Ishikawa (cell line): ENCODE measurements around the gene ASTN2.

Experiments used
- CREB1 ChIP-seq: IDR thresholded peaks from 2 replicates; pipeline ENCODE4 v1.6.1; 2012; ENCODE audit warnings: low read depth
- EP300 ChIP-seq: IDR thresholded peaks from 2 replicates; pipeline ENCODE4 v1.6.1; 2012; ENCODE audit warnings: borderline replicate concordance
- NFIC ChIP-seq: IDR thresholded peaks from 2 replicates; pipeline ENCODE4 v1.6.1; 2012
- RAD21 ChIP-seq: IDR thresholded peaks from 2 replicates; pipeline ENCODE4 v1.6.1; 2012; ENCODE audit warnings: low read depth
- TAF1 ChIP-seq: IDR thresholded peaks from 2 replicates; pipeline ENCODE4 v1.6.1; 2012; ENCODE audit warnings: low read depth, mild to moderate bottlenecking
- TCF12 ChIP-seq: IDR thresholded peaks from 2 replicates; pipeline ENCODE4 v1.6.1; 2012; ENCODE audit warnings: low read depth
- YY1 ChIP-seq: IDR thresholded peaks from 2 replicates; pipeline ENCODE4 v1.6.1; 2012; ENCODE audit warnings: low read depth
- ZBTB7A ChIP-seq: IDR thresholded peaks from 2 replicates; pipeline ENCODE4 v1.6.1; 2012; ENCODE audit warnings: low read depth
- TF ChIP-seq, protein P1 (sequence below): IDR thresholded peaks from 2 replicates; pipeline ENCODE4 v1.6.1; 2012

DNA sequence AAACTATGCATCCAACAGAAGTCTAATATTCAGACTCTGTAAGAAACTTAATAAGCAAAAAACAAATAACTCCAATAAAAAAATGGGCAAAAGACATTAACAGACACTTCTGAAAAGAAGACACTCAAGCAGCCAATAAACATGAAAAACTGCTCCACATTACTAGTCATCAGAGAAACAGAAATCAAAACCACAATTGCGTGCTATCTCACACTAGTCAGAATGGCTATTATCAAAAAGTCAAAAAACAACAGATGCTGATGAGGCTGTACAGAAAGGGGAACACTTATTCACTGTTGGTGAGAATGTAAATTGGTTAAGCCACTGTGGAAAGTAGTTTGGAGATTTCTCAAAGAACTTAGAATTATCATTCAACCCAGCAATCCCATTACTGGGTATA is 829.0 kb downstream of the ASTN2 start:
- no peak for TF ChIP-seq TAF1
- no peak for TF ChIP-seq YY1
- no peak for TF ChIP-seq RAD21
- TF ChIP-seq NFIC, result no peak
- TF ChIP-seq ZBTB7A, result no peak
- no peak for TF ChIP-seq EP300
- no peak for TF ChIP-seq TCF12
- TF ChIP-seq, protein P1, sequence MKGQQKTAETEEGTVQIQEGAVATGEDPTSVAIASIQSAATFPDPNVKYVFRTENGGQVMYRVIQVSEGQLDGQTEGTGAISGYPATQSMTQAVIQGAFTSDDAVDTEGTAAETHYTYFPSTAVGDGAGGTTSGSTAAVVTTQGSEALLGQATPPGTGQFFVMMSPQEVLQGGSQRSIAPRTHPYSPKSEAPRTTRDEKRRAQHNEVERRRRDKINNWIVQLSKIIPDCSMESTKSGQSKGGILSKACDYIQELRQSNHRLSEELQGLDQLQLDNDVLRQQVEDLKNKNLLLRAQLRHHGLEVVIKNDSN, result no peak
- TF ChIP-seq CREB1, result no peak
